OCI-LY7 (cell line): ENCODE measurements around the gene PBX1.

Experiments used
- CTCF ChIP-seq: fragments of 200-600 bp; sonication (generic); conservative IDR thresholded peaks from 2 replicates; pipeline ENCODE4 v1.5.1; 2014; ENCODE audit warnings: mild to moderate bottlenecking, antibody characterized with exemption, low read length, moderate library complexity, mixed read lengths
- EZH2phosphoT487 ChIP-seq: fragments of 200-600 bp; sonication (generic); IDR thresholded peaks from 2 replicates; pipeline ENCODE4 v1.6.1; 2018; ENCODE audit warnings: low read depth, borderline replicate concordance, mild to moderate bottlenecking, mixed run types, antibody characterized with exemption, low read length, moderate library complexity, mixed read lengths

GRCh38 chr1:164712131-164713036 is 153.4 kb downstream of the PBX1 start:
- TF ChIP-seq CTCF, result no peak
- TF ChIP-seq EZH2phosphoT487, result no peak
